HepG2 (cell line): ENCODE data around the gene PET100.

ENCODE experiments used
- BCL3 ChIP-seq: sonication (generic); formaldehyde crosslinking; IDR thresholded peaks from 2 replicates; pipeline ENCODE4 v1.5.1; 2020; ENCODE audit warnings: mild to moderate bottlenecking, missing genetic modification reagents, moderate library complexity
- BHLHE40 ChIP-seq: IDR thresholded peaks from 2 replicates; pipeline ENCODE4 v1.6.1; 2011; ENCODE audit warnings: low read length, improper control_type of control experiment
- CBX1 ChIP-seq: IDR thresholded peaks from one replicate; pipeline ENCODE4 v1.6.1; 2016; ENCODE audit warnings: antibody characterized with exemption, low read depth
- DPF2 ChIP-seq: sonication (generic); formaldehyde crosslinking; IDR thresholded peaks from 2 replicates; pipeline ENCODE4 v1.4.0; 2020; ENCODE audit warnings: mild to moderate bottlenecking, low read depth, missing genetic modification reagents, borderline replicate concordance
- EZH2 ChIP-seq: conservative IDR thresholded peaks from 2 replicates; pipeline ENCODE4 v1.6.1; 2012; ENCODE audit warnings: mild to moderate bottlenecking, low read depth, low read length, moderate library complexity
- FOXO4 ChIP-seq: sonication (generic); formaldehyde crosslinking; conservative IDR thresholded peaks from 2 replicates; pipeline ENCODE4 v1.8.1; 2023; ENCODE audit warnings: missing genetic modification reagents
- HES4 ChIP-seq: sonication (generic); formaldehyde crosslinking; IDR thresholded peaks from 2 replicates; pipeline ENCODE4 v1.9.0; 2021; ENCODE audit warnings: mild to moderate bottlenecking, missing genetic modification reagents, borderline replicate concordance
- NFRKB ChIP-seq: fragments of 450-650 bp; IDR thresholded peaks from 2 replicates; pipeline ENCODE4 v1.6.1; 2017
- POLR2AphosphoS5 ChIP-seq: IDR thresholded peaks from 2 replicates; pipeline ENCODE4 v1.6.1; 2012; ENCODE audit warnings: low read depth, low read length
- POLR2G ChIP-seq: fragments of 200-400 bp; formaldehyde crosslinking; IDR thresholded peaks from 2 replicates; pipeline ENCODE4 v1.6.1; 2018; ENCODE audit warnings: mild to moderate bottlenecking, low read depth, low read length, moderate library complexity
- SKI ChIP-seq: fragments of 450-650 bp; IDR thresholded peaks from one replicate; pipeline ENCODE4 v1.6.1; 2018; ENCODE audit warnings: mild to moderate bottlenecking; ENCODE audit not compliant: partially characterized antibody
- ZNF446 ChIP-seq: sonication (generic); formaldehyde crosslinking; IDR thresholded peaks from 2 replicates; pipeline ENCODE4 v1.5.0; 2020; ENCODE audit warnings: mild to moderate bottlenecking, missing genetic modification reagents
- TF ChIP-seq, protein P1 (sequence below): IDR thresholded peaks from 2 replicates; pipeline ENCODE4 v1.6.1; 2012; ENCODE audit warnings: inconsistent platforms
- TF ChIP-seq, protein P2 (sequence below): sonication (generic); formaldehyde crosslinking; IDR thresholded peaks from 2 replicates; pipeline ENCODE4 v1.8.0; 2022; ENCODE audit warnings: missing genetic modification reagents, mild to moderate bottlenecking, moderate library complexity, borderline replicate concordance

DNA sequence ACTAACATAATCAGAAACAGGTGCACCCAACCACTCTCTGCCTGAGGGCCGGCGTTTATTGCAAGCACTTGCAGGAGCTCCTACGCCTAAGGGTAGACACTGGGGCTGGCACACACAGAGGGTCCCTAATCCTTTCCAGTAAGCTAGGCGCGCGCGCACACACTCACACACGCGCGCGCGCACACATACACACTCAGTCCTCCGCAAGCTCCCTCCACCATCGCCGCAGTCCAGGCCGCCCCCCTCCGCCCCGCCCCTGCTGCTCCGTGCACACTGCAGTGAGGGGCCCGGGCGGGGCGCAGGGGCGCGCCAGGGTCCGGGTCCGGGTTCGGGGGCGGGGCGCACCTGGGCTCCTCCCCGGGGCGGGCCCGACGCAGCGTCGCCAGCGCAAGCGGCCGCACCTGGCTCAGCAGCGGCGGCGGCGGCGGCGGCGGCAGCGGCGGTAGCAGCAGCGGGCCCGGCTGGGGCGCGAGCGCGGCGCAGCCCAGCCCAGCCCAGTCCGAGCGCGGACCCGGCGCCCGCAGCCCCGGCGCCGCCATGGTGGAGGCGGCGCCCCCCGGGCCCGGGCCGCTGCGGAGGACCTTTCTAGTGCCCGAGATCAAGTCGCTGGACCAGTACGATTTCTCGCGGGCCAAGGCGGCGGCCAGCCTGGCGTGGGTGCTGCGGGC is 34.0 kb upstream of the PET100 start, which contains the start of gene CAMSAP3:
- TF ChIP-seq CBX1: no peak
- TF ChIP-seq EZH2: no peak
- TF ChIP-seq, protein P1, sequence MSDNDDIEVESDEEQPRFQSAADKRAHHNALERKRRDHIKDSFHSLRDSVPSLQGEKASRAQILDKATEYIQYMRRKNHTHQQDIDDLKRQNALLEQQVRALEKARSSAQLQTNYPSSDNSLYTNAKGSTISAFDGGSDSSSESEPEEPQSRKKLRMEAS: no peak
- TF ChIP-seq NFRKB: no peak
- no peak for TF ChIP-seq FOXO4
- no peak for TF ChIP-seq SKI
- TF ChIP-seq, protein P2, sequence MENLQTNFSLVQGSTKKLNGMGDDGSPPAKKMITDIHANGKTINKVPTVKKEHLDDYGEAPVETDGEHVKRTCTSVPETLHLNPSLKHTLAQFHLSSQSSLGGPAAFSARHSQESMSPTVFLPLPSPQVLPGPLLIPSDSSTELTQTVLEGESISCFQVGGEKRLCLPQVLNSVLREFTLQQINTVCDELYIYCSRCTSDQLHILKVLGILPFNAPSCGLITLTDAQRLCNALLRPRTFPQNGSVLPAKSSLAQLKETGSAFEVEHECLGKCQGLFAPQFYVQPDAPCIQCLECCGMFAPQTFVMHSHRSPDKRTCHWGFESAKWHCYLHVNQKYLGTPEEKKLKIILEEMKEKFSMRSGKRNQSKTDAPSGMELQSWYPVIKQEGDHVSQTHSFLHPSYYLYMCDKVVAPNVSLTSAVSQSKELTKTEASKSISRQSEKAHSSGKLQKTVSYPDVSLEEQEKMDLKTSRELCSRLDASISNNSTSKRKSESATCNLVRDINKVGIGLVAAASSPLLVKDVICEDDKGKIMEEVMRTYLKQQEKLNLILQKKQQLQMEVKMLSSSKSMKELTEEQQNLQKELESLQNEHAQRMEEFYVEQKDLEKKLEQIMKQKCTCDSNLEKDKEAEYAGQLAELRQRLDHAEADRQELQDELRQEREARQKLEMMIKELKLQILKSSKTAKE (CRISPR knock-in tag): no peak
- no peak for TF ChIP-seq POLR2G
- TF ChIP-seq BCL3 (CRISPR knock-in tag): no peak
- TF ChIP-seq HES4 (CRISPR knock-in tag): no peak
- TF ChIP-seq DPF2 (CRISPR knock-in tag): no peak
- no peak for TF ChIP-seq POLR2AphosphoS5
- TF ChIP-seq ZNF446 (CRISPR knock-in tag): no peak
- TF ChIP-seq BHLHE40: no peak
